Brain microvascular endothelial cell (primary cell): ENCODE results near the gene ADIPOR2.

ENCODE experiments used
- DNase-seq: peaks from one replicate; pipeline ENCODE4 v3.0.0-alpha.2; 2020
- H3K27ac ChIP-seq: fragments of 250-450 bp; sonication (Bioruptor Pico); 2 replicates; pipeline ENCODE4 v1.5.1; 2020; ENCODE audit warnings: mild to moderate bottlenecking, moderate library complexity
- H3K27me3 ChIP-seq: fragments of 250-450 bp; sonication (Bioruptor Pico); replicated peaks from 2 replicates; pipeline ENCODE4 v1.5.1; 2020; ENCODE audit warnings: mild to moderate bottlenecking
- H3K36me3 ChIP-seq: fragments of 250-450 bp; sonication (Bioruptor Pico); replicated peaks from 2 replicates; pipeline ENCODE4 v1.5.1; 2020; ENCODE audit warnings: mild to moderate bottlenecking
- H3K4me3 ChIP-seq: 2 replicates; pipeline ENCODE4 v1.5.1; 2011; ENCODE audit warnings: low read depth, mild to moderate bottlenecking, control low read depth, low read length, moderate library complexity
- in situ Hi-C: cut with HindIII; loops from 2 replicates; pipeline ENCODE4 v1.10.0; 2017; ENCODE audit warnings: low sequenced_read_pairs, low pct_ligation_motif_present
- TF ChIP-seq, protein P1 (sequence below): IDR thresholded peaks from 2 replicates; pipeline ENCODE4 v1.5.1; 2011; ENCODE audit warnings: low read depth, mild to moderate bottlenecking, moderate library complexity, low read length, control low read depth, inconsistent platforms; ENCODE audit errors: missing control alignments

ADIPOR2 gene

DNA sequence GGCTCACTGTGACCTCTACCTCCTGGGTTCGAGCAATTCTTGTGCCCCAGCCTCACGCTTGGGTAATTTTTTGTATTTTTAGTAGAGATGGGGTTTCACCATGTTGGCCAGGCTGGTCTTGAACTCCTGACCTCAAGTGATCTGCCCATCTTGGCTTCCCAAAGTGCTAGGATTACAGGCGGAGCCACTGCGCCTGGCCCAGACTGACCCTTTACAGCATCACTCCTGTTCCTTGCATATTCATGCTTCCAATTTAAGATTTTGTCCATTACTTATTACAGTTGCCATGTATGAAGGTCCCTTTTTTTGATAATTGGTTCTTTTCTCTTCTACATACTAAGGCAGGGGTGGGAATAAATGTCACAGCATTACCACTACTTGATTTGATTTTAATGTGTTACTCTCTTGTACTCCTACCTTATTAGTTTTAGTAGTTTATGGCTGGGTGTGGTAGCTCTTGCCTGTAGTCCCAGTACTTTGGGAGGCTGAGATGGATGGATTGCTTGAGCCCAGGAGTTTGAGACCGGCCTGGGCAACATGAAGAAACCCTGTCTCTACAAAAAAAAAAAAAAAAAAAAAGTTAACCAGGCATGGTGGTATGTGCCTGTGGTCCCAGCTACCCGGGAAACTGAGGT lies 46.9 kb downstream of the ADIPOR2 start:
- Histone ChIP-seq H3K36me3 (no peaks in the 10 kb centered on the region), H3K27me3 (no peaks in the 10 kb centered on the region), H3K27ac (no peak overlapping the region), H3K4me3 (no peak overlapping the region)
- DNase-seq = no peak
- in situ Hi-C loops = no loop called here
- TF ChIP-seq, protein P1, sequence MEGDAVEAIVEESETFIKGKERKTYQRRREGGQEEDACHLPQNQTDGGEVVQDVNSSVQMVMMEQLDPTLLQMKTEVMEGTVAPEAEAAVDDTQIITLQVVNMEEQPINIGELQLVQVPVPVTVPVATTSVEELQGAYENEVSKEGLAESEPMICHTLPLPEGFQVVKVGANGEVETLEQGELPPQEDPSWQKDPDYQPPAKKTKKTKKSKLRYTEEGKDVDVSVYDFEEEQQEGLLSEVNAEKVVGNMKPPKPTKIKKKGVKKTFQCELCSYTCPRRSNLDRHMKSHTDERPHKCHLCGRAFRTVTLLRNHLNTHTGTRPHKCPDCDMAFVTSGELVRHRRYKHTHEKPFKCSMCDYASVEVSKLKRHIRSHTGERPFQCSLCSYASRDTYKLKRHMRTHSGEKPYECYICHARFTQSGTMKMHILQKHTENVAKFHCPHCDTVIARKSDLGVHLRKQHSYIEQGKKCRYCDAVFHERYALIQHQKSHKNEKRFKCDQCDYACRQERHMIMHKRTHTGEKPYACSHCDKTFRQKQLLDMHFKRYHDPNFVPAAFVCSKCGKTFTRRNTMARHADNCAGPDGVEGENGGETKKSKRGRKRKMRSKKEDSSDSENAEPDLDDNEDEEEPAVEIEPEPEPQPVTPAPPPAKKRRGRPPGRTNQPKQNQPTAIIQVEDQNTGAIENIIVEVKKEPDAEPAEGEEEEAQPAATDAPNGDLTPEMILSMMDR = no peak

- DNase-seq = no peak
- TF ChIP-seq, protein P1 = no peak
- in situ Hi-C loops = no loop called here
Observed at GRCh38 chr12:1738446-1738845, 47.6 kb downstream of the ADIPOR2 start.

DNA sequence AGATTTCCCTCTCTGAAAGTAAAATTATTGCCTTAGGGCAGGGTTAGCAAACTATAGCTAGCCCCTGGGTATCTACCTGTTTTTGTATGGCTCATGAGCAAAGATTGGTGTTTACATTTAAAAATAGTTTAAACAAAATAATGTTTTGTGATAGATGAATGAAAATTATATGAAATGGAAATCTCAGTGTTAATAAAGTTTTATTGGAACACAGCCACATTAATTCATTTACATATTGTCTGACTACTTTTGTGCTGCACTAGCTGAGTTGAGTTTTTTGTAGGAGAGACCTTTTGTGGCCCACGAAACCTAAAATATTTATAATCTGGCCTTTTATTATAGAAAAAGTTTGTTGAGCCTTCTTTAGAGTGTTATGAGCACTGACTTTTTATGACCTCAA lies 48.5 kb downstream of the ADIPOR2 start:
- DNase-seq = no peak
- in situ Hi-C loops = no loop called here

More at GRCh38 chr12:1738446-1738845, 47.6 kb downstream of the ADIPOR2 start:
- H3K27ac ChIP-seq = no peak overlapping the region
- H3K4me3 ChIP-seq = no peak overlapping the region
- H3K36me3 ChIP-seq = no peaks in the 10 kb centered on the region
- no peaks in the 10 kb centered on the region for H3K27me3 ChIP-seq

DNA sequence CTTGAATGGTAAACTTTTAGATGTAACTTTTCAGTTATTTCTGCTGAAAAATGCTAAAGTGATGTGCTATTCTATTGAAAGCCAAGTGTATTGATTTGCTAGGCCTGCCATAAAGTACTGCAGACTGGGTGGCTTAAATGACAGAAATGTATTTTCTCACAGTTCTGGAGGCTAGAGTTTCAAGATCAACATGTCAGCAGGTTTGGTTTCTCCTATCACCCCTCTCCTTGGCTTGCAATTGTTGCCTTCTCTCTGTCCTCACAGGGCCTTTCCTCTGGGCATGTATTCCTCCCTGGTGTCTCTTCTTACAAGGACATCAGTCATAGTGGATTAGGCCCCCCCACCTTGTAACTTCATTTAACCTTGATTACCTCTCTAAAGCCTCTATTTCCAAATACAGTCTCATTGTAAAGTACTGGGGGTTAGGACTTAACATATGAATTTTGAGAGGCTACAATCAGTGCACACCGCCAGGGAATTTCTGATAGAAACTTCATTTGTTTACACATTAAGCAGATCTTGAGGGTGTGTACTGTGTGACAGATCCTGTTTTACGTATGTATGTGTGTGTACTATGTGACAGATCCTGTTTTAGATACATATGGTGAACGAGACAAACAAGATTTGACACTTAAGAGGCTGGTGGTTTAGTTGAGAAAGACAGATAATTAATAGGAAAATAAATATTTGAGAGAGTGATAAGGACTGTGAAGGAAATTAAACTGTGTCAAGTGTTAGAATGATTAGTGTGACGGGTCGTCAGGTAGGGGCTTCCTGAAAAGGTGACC lies 49.5 kb downstream of the ADIPOR2 start:
- Histone ChIP-seq H3K36me3 (no peaks in the 10 kb centered on the region), H3K4me3 (no peak overlapping the region), H3K27ac (no peak overlapping the region), H3K27me3 (no peaks in the 10 kb centered on the region)
- TF ChIP-seq, protein P1 = no peak
- DNase-seq = no peak
- in situ Hi-C loops = no loop called here

More for the DNA sequence above, 48.5 kb downstream of the ADIPOR2 start:
- H3K27ac ChIP-seq = no peak overlapping the region
- no peaks in the 10 kb centered on the region for H3K27me3 ChIP-seq
- TF ChIP-seq, protein P1 = no peak
- no peak overlapping the region for H3K4me3 ChIP-seq
- no peaks in the 10 kb centered on the region for H3K36me3 ChIP-seq

GRCh38 chr12:1741154-1741949 lies 50.5 kb downstream of the ADIPOR2 start:
- DNase-seq = no peak
- in situ Hi-C loops = no loop called here
- H3K4me3 ChIP-seq = no peak overlapping the region
- TF ChIP-seq, protein P1 = no peak
- H3K27me3 ChIP-seq = no peaks in the 10 kb centered on the region
- no peaks in the 10 kb centered on the region for H3K36me3 ChIP-seq
- H3K27ac ChIP-seq = no peak overlapping the region
